BJ (cell line): ENCODE data around the gene USP6NL. TPM values are rescaled to one million over a fixed set of nuclear protein-coding genes. Genes with fewer than 3 reads are reported as not detected.

ENCODE experiments used
- CTCF ChIA-PET: fragments of 350-600 bp; formaldehyde crosslinking; extraction: SDS; loops from one replicate; lab custom pipeline; 2021; ENCODE audit warnings: antibody characterized with exemption, inconsistent platforms; lab: Yijun Ruan, JAX
- POLR2A ChIA-PET: fragments of 300-600 bp; sonication (Branson Sonifier 250); formaldehyde crosslinking; extraction: SDS; loops from one replicate; lab custom pipeline; 2021; ENCODE audit warnings: antibody characterized with exemption; lab: Charles Lee
- DNase-seq: peaks from one replicate; pipeline ENCODE4 v3.0.0-alpha.2; 2011; ENCODE audit warnings: low read depth
- H3K27me3 ChIP-seq: 2 replicates; pipeline ENCODE4 v1.6.0; 2011; ENCODE audit warnings: low read length; ENCODE audit not compliant: control insufficient read depth, insufficient read depth
- H3K36me3 ChIP-seq: 2 replicates; pipeline ENCODE4 v1.5.1; 2011; ENCODE audit warnings: low read length; ENCODE audit not compliant: control insufficient read depth, insufficient read depth
- H3K4me3 ChIP-seq: 2 replicates; pipeline ENCODE4 v1.5.1; 2011; ENCODE audit warnings: low read depth, mild to moderate bottlenecking, control low read depth, low read length
- polyA plus RNA-seq: library from polyadenylated mRNA; depleted of rRNA; stranded (reverse); fragments of >200 nt; gene quantifications from 2 replicates; pipeline ENCODE4 v1.2.3, GENCODE V29; 2011
- TF ChIP-seq, protein P1 (sequence below): IDR thresholded peaks from 2 replicates; pipeline ENCODE4 v1.5.1; 2011; ENCODE audit warnings: low read depth, mild to moderate bottlenecking, control low read depth, inconsistent platforms, low read length, moderate library complexity; ENCODE audit not compliant: insufficient read depth

Gene USP6NL
- polyA plus RNA-seq, 1 experiment, result 7.7 TPM

DNA sequence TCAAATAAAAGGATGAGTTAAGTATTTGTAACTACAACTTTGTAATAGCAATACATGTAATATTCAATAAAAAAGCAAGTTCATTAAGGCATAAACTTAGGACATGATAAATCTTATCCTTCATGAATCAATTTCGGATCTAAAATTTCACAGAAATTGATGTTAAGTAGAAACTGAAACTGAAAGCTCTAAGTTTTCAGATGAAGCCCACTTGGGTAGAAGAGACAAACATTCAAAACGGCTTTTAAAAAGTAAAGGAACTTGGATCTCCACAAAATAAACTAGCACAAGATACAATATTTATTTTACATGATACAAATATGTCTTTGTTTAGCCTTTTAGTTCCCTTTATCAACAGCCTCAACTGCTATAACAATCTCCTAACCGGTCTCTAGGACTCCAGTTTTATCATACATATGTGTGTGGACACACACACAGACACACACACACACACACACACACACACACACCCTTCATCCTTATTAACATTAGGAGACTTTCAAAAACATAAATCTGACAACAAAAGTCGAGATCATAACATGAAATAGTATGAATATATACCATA is 83.7 kb downstream of the USP6NL start:
- no peaks in the 10 kb centered on the region for H3K27me3 ChIP-seq
- H3K4me3 ChIP-seq, result no peak overlapping the region
- no peak for DNase-seq
- no peaks in the 10 kb centered on the region for H3K36me3 ChIP-seq
- POLR2A ChIA-PET, result no interaction called here
- TF ChIP-seq, protein P1, sequence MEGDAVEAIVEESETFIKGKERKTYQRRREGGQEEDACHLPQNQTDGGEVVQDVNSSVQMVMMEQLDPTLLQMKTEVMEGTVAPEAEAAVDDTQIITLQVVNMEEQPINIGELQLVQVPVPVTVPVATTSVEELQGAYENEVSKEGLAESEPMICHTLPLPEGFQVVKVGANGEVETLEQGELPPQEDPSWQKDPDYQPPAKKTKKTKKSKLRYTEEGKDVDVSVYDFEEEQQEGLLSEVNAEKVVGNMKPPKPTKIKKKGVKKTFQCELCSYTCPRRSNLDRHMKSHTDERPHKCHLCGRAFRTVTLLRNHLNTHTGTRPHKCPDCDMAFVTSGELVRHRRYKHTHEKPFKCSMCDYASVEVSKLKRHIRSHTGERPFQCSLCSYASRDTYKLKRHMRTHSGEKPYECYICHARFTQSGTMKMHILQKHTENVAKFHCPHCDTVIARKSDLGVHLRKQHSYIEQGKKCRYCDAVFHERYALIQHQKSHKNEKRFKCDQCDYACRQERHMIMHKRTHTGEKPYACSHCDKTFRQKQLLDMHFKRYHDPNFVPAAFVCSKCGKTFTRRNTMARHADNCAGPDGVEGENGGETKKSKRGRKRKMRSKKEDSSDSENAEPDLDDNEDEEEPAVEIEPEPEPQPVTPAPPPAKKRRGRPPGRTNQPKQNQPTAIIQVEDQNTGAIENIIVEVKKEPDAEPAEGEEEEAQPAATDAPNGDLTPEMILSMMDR, result no peak
- CTCF ChIA-PET, result no interaction called here

DNA sequence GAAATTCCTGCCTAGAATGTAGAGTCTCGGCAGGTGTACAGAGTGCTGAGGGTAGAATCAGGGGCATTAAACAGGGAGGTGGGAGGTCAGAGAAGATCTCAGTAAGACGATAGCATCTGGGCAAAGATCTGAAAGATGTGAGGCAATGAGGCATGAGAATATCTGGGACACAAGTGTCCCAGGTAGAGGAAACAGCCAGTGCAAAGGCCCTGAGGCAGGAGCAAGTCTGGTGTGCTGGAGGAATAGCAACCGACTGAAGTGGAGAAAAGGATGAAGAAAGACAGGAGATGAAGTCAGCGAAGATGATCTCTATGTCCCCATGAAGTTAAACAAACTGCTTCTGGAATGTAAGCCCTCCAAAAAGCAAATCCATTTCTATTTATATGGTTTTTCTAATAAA is 84.4 kb downstream of the USP6NL start:
- ChIA-PET POLR2A (no interaction called here), CTCF (no interaction called here)
- Histone ChIP-seq H3K36me3 (no peaks in the 10 kb centered on the region), H3K27me3 (no peaks in the 10 kb centered on the region), H3K4me3 (no peak overlapping the region)
- no peak for DNase-seq
- TF ChIP-seq, protein P1, result no peak

DNA sequence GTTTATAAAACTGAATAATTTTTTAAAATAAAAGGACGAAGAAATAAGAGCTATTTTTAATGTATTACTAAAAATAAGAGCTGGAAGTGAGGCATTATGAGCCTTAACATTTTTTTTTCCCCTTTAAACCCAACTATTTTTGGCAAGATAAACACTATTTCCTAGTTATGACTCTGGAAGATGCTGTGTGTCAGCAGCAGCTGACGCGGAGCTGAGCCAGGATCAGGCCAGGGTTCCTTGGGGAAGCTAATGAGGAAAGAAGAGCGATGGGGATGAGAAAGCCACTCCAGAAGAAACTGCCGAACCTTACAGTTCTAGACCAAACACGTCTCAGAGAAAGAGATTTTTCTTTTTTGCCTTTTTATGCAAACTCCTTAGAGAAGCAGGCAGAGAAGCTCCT is 85.9 kb downstream of the USP6NL start:
- H3K36me3 ChIP-seq, result no peaks in the 10 kb centered on the region
- no peaks in the 10 kb centered on the region for H3K27me3 ChIP-seq
- ChIA-PET CTCF (interaction anchor here (0.8 to 1.1 kb wide), 2 partner anchors 232 to 233 kb away, joined by 3 to 5 read pairs; no protein-coding TSS in a partner anchor), POLR2A (no interaction called here)
- no peak for DNase-seq
- TF ChIP-seq, protein P1, result no peak
- no peak overlapping the region for H3K4me3 ChIP-seq

DNA sequence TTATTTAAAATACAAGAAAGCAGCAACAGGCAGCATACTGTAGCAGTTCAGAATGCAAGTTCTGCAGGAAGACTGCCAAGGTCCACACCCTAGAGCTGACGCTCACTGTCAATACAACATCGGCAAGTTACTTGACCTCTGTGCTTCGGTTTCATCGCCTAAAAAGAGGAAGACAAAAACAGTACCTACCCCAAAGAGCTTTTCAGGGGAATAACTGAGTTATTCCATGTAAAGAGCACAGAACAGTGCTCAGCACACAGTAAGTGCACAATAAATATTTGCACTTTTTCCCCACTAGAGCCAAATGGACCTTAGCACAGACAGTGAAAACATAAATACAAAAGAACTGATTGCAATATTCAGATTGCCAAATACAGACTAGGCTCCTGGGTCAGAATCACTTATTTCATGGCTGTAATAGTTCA is 88.6 kb downstream of the USP6NL start:
- DNase-seq, result no peak
- no peak overlapping the region for H3K4me3 ChIP-seq
- no peaks in the 10 kb centered on the region for H3K27me3 ChIP-seq
- POLR2A ChIA-PET, result no interaction called here
- no peaks in the 10 kb centered on the region for H3K36me3 ChIP-seq
- CTCF ChIA-PET, result no interaction called here
- TF ChIP-seq, protein P1, result no peak

DNA sequence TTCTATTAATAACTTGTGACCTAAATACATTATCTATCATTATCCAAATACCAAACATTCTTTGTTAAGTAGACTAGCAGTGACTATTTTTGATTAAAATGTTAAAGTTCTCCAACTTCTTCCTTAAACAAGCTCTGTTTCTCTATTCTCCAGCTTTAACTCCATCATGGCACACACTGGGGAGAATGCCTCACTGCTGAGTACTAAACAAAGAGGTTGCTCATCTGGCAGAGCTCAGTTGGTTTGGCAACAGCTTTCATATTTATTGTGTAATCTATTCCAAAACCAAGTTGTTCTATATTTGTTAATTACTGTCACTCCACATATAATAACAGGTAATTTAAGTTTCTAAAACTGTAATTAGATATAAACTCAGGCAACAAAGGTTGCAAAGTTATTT is 89.6 kb downstream of the USP6NL start:
- no peak overlapping the region for H3K4me3 ChIP-seq
- TF ChIP-seq, protein P1, result no peak
- ChIA-PET CTCF (interaction anchor here (1.5 to 2.9 kb wide), 3 partner anchors 204 to 236 kb away, joined by 3 to 13 read pairs (median 5); no protein-coding TSS in a partner anchor), POLR2A (no interaction called here)
- no peaks in the 10 kb centered on the region for H3K27me3 ChIP-seq
- DNase-seq, result no peak
- no peaks in the 10 kb centered on the region for H3K36me3 ChIP-seq
